Measurements from ENCODE around the gene INO80D.
"Not testable (repeated sequence)": the region's sequence is repeated elsewhere in the genome, so short reads cannot be mapped to it uniquely, and the experiment has no call there.

The INO80D gene

DNA sequence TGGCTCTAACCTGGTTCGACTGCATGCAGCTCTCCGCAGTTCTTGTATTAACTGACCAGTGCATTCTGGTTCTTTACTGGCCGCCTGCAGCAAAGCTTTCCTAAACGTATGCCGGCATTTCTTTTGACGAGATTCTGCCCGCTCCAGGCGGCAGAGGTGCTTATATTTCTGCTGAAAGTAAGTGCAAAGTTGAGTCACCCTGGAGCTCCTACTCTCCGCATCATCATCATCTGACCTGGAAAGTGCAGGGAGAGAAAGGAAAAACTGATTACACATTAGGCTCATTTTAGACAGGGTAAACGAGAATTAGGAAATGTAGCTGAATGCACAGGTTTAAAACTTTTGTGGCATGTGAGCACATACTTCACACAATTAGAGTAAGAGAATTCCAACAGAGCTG lies 57.9 kb downstream of the INO80D start:
- DNase-seq (ENCODE audit: low spot score): no peak

GRCh38 chr2:206023183-206023582 lies 62.8 kb downstream of the INO80D start:
- no peak for DNase-seq (ENCODE audit: low spot score)

GRCh38 chr2:206020171-206020570 lies 65.8 kb downstream of the INO80D start:
- no peak for DNase-seq (ENCODE audit: low spot score)

GRCh38 chr2:206015746-206016145 lies 70.2 kb downstream of the INO80D start:
- DNase-seq (ENCODE audit: low spot score): not testable (repeated sequence)

GRCh38 chr2:206011795-206012194 lies 74.2 kb downstream of the INO80D start:
- DNase-seq (ENCODE audit: low spot score): no peak

DNA sequence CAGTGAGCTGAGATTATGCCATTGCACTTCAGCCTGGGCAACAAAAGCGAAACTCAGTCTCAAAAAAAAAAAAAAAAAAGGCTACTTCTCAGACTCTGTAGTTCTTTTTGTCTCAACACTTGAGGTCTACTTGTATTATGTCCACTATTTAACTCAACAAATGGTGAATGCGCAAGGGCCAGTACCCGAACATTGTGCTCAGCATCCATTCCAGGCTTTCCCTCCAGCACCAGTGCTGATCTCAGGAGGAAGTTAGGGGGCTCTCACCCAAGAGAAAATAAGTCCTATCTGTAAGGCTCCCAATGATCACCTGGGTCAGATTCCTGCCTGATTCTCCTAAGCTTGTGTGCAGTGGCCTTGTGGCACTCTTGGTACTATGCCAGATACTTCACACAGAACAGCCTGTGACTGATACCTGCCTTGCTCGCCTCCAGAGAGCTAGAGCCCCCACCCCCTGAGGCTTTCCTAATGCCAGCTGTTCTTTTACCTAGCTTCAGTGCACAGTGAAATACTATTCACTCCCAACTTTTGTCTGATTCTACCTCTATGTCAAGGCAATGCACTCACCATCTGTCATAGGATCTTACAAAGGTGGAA lies 74.9 kb downstream of the INO80D start:
- no peak for DNase-seq (ENCODE audit: low spot score)

- DNase-seq (ENCODE audit: low spot score): no peak
Measured at GRCh38 chr2:206004004-206004693, 81.8 kb downstream of the INO80D start.

GRCh38 chr2:206002440-206002839 lies 83.5 kb downstream of the INO80D start:
- no peak for DNase-seq (ENCODE audit: low spot score)

GRCh38 chr2:206001912-206002311 lies 84.1 kb downstream of the INO80D start:
- DNase-seq (ENCODE audit: low spot score): no peak

DNA sequence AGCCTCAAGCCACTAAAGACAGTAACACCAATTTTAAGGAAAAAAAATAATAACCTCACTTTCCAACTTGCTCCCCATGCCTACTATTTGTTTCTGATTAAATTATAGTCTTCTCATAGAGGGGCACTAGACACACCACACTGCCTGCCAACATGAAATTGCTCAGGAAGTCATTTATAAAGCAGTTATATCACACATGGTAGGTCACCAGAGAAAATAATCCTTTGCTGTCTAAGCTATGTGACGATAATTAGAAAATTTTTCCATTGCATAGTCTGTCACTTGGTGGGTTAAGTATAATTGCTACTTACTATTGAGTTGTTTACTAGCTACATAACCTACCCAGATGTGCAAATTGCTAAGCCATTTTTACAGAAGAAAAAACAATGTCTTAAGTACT lies 85.2 kb downstream of the INO80D start:
- no peak for DNase-seq (ENCODE audit: low spot score)

- no peak for DNase-seq (ENCODE audit: low spot score)
Measured at GRCh38 chr2:205998583-205998982, 87.4 kb downstream of the INO80D start.

GRCh38 chr2:205996161-205996560 lies 89.8 kb downstream of the INO80D start:
- DNase-seq (ENCODE audit: low spot score): no peak

- DNase-seq (ENCODE audit: low spot score): no peak
Measured at GRCh38 chr2:205995260-205995659, 90.7 kb downstream of the INO80D start.

- DNase-seq (ENCODE audit: low spot score): no peak
Measured at GRCh38 chr2:205994344-205994743, 91.6 kb downstream of the INO80D start.

DNA sequence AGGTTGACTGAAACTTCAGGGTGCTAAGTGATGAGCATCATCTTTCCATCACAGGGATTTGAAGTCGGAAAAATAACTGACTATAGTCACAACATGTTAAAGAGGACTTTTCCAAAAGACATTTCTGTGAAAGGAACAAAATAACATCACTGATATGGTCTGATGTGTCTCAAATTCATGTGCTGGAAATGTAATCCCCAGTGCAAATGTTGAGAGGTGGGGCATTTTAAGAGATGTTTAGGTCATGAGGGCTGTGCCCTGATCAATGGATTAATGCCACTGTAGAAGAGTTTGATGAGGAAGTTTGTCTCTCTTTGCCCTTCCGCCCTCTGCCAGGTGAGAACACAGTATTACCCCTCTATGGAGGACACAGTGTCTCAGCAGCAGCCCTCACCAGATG lies 95.9 kb downstream of the INO80D start:
- DNase-seq (ENCODE audit: low spot score): no peak

- DNase-seq (ENCODE audit: low spot score): no peak
Measured at GRCh38 chr2:205989271-205990071, 96.5 kb downstream of the INO80D start.

GRCh38 chr2:205988681-205989080 lies 97.3 kb downstream of the INO80D start:
- DNase-seq (ENCODE audit: low spot score): not testable (repeated sequence)

DNA sequence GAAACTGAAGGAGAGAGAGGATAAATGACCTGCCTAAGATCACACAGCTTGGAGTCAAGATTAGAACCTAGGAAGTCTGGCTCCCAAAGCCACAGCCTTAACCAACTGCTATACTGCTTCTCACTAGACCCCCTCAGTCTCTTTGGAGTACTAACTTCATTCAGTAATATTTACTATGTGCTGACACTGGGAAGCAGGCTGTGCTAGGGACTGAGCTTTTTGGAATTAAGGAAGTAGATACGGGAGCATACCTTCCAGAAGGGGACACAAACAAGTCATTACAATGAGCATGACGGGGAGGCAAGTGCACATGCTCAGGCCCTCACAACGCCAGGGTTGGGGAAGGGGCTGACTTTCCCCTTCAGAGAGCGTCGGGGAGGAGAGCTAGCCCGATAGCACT lies 97.7 kb downstream of the INO80D start:
- no peak for DNase-seq (ENCODE audit: low spot score)

GRCh38 chr2:205986334-205986733 lies 99.6 kb downstream of the INO80D start:
- DNase-seq (ENCODE audit: low spot score): not testable (repeated sequence)

GRCh38 chr2:205984381-205984780 lies 101.6 kb downstream of the INO80D start:
- DNase-seq (ENCODE audit: low spot score): no peak

DNA sequence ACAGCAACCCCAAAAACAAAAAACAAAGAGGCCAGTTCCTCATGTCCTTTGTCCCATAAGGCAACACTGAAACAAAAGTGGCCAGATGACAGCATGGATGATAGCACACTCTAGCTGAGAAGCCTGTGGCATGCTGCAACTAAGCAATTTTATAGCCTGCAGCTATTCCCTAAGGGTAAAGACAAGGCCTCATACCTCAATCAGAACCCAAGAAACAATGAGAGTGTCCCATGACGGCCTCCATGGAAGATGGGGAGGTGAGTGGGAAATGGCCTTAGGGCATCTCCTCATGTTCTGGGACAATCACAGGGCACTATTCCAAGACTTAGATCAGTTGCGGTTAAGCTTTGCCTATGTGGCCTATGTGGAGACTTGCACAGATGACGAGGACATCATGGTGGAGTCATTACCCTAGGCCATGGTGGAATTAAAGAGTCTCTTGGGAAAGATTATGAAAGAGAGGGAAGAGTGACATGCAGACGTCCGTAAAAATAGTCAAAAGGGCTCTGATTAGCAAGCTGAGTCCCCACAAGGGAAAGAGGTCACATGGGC lies 103.1 kb downstream of the INO80D start:
- DNase-seq (ENCODE audit: low spot score): no peak

GRCh38 chr2:205978728-205979127 lies 107.2 kb downstream of the INO80D start:
- DNase-seq (ENCODE audit: low spot score): not testable (repeated sequence)

DNA sequence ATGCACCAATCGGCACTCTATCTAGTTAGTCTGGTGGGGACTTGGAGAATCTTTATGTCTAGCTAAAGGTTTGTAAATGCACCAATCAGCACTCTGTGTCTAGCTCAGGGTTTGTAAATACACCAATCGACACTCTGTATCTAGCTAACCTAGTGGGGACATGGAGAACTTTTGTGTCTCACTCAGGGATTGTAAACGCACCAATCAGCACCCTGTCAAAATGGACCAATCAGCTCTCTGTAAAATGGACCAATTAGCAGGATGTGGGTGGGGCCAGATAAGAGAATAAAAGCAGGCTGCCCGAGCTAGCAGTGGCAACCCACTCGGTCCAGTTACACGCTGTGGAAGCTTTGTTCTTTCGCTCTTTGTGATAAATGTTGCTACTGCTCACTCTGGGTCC lies 108.3 kb downstream of the INO80D start:
- not testable (repeated sequence) for DNase-seq (ENCODE audit: low spot score)
